ENCODE results near the gene SLC25A23.

DNA sequence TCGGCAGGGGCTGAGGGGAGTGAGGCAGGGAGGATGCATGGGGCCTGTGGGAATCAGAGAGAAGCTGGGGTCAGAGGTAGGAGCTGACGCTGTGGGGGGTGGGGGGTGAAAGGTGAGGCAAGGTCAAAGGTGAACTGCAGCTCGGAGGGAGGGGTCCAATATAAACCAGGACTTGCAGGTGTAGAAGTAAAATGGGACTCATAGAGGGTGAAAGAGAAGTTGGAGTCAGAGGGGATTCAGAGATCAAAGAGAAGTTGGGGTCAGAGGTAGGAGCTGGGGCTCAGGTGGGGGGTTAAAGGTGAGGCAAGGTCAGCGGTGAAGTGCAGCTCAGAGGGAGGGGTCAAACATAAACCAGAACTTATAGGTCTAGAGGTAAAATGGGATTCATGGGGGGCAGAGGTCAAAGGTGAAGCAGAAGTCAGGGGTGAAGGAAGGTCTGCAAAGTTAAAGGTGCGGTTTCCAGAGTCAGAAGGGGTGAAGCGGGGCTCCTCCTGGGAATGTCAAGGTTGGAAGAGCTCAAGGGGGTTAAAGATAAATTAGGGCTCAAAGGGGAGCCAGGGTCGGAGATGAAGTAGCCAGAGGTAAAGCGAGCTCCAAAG, 34.9 kb upstream of the SLC25A23 start:
- TF ChIP-seq POLR2A (IDR thresholded peaks at IDR 0.05; ENCODE audit: low read depth, low read length) (no peak), POLR2AphosphoS5 (IDR thresholded peaks at IDR 0.05; ENCODE audit: low read depth, low read length) (no peak), TAF1 (IDR thresholded peaks at IDR 0.05; ENCODE audit: low read depth, low read length) (no peak), POU2F2 (IDR thresholded peaks at IDR 0.05; ENCODE audit: low read depth, low read length) (no peak)

Data from GM12891 (cell line).